Kidney tubule cell (primary cell): ENCODE measurements around the gene STAB2.
A peak's percentile ranks its signal among the peaks of the same experiment; 100 is the strongest.

Experiments
- DNase-seq: peaks from one replicate; pipeline ENCODE4 v3.0.0-alpha.2; 2018; ENCODE audit warnings: low spot score

Gene STAB2

GRCh38 chr12:103696101-103696500 is 109.0 kb downstream of the STAB2 start:
- no peak for DNase-seq

GRCh38 chr12:103697971-103698751 is 111.1 kb downstream of the STAB2 start:
- DNase-seq = no peak

DNA sequence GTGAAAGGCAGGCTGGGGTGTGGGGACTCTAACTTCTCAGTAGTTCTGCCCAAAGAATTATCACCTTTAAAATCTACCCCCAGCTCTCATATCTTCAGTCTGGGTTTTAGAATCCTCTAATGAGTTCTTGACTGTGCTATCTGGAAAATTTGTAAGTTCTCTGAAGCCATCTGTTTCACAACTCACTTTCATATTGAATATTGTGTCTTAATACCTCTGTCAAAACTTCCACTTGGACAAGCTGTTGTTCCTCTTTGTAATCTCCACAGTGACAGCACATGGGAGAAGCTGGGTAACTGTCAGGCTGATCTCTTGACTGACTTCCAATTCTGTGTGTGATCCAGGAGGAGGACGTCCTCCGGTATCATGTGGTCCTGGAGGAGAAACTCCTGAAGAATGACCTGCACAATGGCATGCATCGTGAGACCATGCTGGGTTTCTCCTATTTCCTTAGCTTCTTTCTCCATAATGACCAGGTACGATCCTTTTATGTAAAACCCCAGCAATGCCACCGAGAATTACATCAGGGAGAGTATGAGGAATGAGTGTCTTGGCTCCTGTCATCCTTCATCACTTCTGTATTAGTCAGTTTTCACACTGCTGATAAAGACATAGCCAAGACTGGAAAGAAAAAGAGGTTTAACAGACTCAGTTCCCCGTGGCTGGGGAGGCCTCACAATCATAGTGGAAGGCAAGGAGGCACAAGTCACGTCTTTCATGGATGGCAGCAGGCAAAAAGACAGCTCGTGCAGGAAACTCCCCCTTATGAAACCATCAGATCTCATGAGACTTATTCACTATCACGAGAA is 111.9 kb downstream of the STAB2 start:
- no peak for DNase-seq

GRCh38 chr12:103705098-103705497 is 118.0 kb downstream of the STAB2 start:
- DNase-seq = no peak

GRCh38 chr12:103705927-103706326 is 118.9 kb downstream of the STAB2 start:
- DNase-seq = no peak

DNA sequence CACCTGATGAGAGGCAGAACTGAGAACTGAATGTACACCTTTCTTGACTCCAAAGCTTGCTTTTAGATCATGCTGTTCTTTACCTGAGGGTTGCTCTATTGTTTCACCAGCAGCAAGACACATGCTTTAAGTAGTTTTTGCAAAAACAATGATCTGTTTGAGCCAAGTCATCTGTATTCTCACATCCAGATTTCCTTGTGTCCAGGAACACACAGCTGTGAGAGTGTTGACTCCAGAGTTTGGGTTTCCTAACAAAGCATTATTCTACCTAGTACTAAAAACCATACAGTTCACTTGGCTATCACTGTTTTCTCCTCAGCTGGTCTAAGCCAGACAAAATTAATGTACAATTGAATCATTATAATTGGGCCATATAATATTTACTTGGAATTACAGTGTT is 120.4 kb downstream of the STAB2 start:
- no peak for DNase-seq

GRCh38 chr12:103710544-103710943 is 123.5 kb downstream of the STAB2 start:
- no peak for DNase-seq

DNA sequence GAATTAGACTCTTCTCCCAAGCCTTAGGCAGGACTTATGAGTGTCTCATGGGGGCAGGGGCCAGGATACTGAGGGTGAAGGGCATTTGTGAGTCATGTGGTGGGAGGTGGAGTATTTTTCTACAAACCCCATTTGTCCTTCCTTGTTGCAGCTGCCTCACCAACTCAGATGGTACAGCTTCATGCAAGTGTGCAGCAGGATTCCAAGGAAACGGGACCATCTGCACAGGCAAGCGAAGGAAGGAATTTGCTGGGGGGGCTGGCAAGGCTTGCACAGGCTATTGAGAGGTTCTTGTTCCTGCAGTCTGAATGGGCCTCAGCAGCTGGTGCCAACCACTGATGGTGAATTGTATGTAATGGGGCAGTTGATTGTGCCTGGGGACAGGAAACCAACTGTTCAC is 125.1 kb downstream of the STAB2 start:
- no peak for DNase-seq

DNA sequence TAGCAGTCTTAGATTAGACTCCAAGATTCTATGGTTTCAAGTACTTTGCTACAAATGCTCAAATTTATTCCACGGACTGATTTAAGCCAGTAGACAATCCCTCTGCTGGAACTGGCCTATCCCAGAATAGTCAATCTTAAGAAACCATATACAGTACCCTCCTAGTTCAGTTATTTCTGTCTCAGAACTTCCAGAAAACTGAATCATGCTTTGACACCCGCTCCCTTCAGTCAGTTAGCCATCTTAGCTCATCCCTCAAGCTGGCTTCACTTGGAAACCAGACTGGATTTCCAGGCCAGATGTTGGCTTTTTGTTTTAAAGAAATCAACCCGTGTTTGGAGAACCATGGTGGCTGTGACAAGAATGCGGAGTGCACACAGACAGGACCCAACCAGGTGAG is 128.4 kb downstream of the STAB2 start:
- DNase-seq = no peak

DNA sequence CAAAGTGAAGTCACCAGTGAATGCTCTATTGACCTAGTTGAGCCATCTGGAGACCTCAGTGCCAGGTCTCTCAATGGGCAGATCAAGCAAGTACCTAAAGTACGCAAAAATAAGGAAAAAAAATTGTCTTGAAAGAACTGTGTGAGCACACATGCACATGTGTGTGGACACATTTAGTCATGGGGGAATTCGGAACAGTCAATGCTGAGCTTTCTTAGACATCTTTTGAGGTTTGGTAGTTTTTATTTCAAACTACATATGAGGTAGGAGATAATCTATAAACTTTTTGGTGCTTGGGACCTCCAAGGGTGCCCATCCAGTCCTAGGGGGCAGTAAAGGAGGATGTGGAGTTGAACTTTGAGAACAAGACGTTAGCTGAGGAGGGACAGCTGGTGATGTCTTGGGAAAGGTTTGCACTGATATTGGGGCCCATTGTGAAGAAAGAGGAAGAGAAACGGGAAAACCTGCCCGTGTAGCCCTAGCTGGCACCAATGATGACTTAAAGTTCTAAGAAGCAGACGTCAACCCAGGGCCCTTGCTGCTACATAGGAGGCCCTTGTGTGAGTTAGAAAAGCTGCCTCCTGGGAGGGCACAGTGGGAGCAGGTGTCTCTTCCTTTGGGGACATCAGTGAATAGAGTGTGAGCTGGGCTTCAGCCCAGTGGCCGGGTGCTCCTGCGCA is 129.6 kb downstream of the STAB2 start:
- DNase-seq = no peak

- DNase-seq = no peak
Observed at GRCh38 chr12:103725398-103725797, 138.3 kb downstream of the STAB2 start.

DNA sequence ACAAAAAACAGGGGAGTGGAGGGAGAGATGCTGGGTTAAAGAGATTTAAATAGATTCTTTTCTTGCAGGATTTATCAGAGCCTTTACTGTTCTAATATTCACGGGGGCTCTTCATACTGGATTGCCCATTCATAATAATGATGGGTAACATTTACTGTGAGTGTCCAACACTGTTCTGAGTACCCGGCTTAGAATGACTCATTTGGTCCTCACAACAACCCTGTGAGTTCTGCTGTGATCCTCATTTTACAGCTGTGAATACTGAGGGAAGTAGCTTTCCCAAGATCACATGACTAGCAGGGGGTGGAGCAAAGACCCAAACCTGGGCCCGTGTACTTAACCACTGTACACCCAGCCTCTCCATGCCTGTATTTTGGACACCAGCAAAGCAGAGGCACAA is 140.6 kb downstream of the STAB2 start:
- DNase-seq = no peak

DNA sequence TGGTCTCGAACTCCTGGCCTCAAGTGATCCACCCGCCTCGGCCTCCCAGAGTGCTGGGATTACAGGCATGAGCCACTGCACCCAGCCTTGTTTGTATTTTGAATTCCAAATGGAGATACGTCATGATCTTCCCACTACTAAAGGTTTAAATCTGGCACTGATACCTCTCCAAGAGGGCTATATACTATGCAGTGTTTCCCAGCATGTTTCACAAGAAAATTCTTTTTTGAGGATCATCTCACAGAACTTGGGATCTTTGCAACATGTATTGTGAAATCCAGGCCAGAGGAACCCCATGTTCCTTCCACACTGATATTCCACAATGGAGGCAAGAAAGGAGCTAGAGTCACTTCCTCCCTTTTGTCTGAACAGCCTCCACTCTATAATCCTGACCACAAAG is 141.2 kb downstream of the STAB2 start:
- DNase-seq = no peak

- DNase-seq = no peak
Observed at GRCh38 chr12:103729499-103729898, 142.4 kb downstream of the STAB2 start.

- no peak for DNase-seq
Observed at GRCh38 chr12:103731539-103731938, 144.5 kb downstream of the STAB2 start.

DNA sequence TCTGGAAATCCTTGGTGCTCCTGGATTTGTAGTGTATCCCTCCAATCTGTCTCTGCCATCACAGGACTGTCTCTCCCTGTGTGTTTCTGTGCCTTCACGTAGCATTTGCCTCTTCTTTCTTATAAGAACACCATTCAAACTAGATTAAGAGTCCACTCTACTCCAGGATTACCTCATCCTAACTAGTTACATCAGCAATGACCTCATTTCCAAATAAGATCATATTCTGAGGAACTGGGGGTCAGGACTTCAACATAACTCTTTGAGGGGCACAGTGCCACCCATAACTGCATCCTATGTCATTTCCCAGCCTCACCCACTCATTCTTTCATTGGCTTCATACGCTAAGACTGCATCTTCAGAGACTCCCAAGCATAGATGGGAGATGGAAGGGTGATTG is 147.8 kb downstream of the STAB2 start:
- no peak for DNase-seq

GRCh38 chr12:103735291-103735690 is 148.2 kb downstream of the STAB2 start:
- DNase-seq = no peak

GRCh38 chr12:103736572-103736971 is 149.5 kb downstream of the STAB2 start:
- DNase-seq = no peak

- no peak for DNase-seq
Observed at GRCh38 chr12:103737881-103738280, 150.8 kb downstream of the STAB2 start.

- peak; percentile 39 for DNase-seq
Observed at GRCh38 chr12:103742349-103742932, 155.4 kb downstream of the STAB2 start.

GRCh38 chr12:103743788-103744187 is 156.7 kb downstream of the STAB2 start:
- DNase-seq = no peak

DNA sequence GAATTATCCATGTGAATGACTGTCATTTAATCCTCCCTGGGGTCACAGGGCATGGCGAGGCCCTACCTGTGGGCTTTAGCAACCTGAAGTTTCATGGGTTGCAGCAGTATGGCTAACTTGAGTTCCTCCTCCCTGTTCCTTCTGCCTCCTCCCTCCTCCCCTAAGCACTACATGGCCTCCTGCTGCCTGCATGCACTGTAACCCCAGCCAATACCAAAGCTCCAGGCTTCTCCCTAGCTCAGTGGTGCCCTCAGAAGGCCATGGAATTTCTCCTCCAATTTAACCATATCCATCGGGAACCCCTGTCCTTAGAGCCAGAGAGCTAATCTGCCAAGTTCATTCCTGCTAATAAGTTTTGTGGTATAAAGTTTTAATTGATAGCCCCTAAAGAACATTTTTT is 158.9 kb downstream of the STAB2 start:
- no peak for DNase-seq

GRCh38 chr12:103748002-103748401 is 160.9 kb downstream of the STAB2 start:
- DNase-seq = peak; percentile 43
